Tibial nerve (tissue), 4 donors: ENCODE measurements around the gene SPATA17. TPM values are rescaled to one million over a fixed set of nuclear protein-coding genes. Genes with fewer than 3 reads are reported as not detected.

Source experiments
- DNase-seq, 2 donors: peaks; one replicate each; pipeline ENCODE4 v3.0.0-alpha.2; 2019; ENCODE audit warnings: low spot score in 2 of 2
- H3K27ac ChIP-seq, 4 donors: fragments of 200-600 bp; sonication (generic) in 3 of 4; one replicate each; pipeline ENCODE4 v1.5.1; 2017 to 2019; ENCODE audit warnings: mild to moderate bottlenecking in 1 of 4
- H3K27me3 ChIP-seq, 2 donors: fragments of 200-600 bp; sonication (generic) in 1 of 2; one replicate each; pipeline versions ENCODE4 v1.5.1 to v1.6.0; 2017 to 2019
- H3K36me3 ChIP-seq, 3 donors: fragments of 200-600 bp; sonication (generic); one replicate each; pipeline ENCODE4 v1.5.1; 2018 to 2019
- H3K4me1 ChIP-seq, 4 donors: fragments of 200-600 bp; sonication (generic) in 3 of 4; one replicate each; pipeline ENCODE4 v1.5.1; 2017 to 2019
- H3K4me3 ChIP-seq, 4 donors: fragments of 200-600 bp; sonication (generic) in 3 of 4; one replicate each; pipeline ENCODE4 v1.5.1; 2017 to 2019; ENCODE audit warnings: mild to moderate bottlenecking in 1 of 4, moderate library complexity in 1 of 4
- H3K9me3 ChIP-seq, 4 donors: fragments of 200-600 bp; sonication (generic) in 3 of 4; one replicate each; pipeline ENCODE4 v1.5.1; 2017 to 2019
- CTCF ChIP-seq, 5 experiments: fragments of 200-600 bp in 3 of 5; fragments of 450-650 bp in 2 of 5; sonication (generic) in 3 of 5; IDR thresholded peaks; one replicate each; pipeline ENCODE4 v1.5.1; 2016 to 2019; ENCODE audit warnings: antibody characterized with exemption in 5 of 5, mild to moderate bottlenecking in 3 of 5, moderate library complexity in 2 of 5
- EP300 ChIP-seq, 2 donors: sonication (generic); formaldehyde crosslinking; IDR thresholded peaks; one replicate each; pipeline ENCODE4 v1.6.1; 2017; ENCODE audit warnings: antibody characterized with exemption in 2 of 2, mild to moderate bottlenecking in 1 of 2
- POLR2A ChIP-seq, 2 donors: fragments of 450-650 bp; IDR thresholded peaks; one replicate each; pipeline ENCODE4 v1.6.1; 2017; ENCODE audit warnings: antibody characterized with exemption in 2 of 2, mild to moderate bottlenecking in 2 of 2, moderate library complexity in 2 of 2
- WGBS, 2 donors: methylation state at CpG; one replicate each; pipeline ENCODE4 v1.1.5; 2018; 5-methylcytosine and 5-hydroxymethylcytosine counted together
- total RNA-seq, 4 donors: library from RNA; depleted of rRNA; stranded (reverse); fragments of >200 nt; gene quantifications; one replicate each; pipeline ENCODE4 v1.1.0, GENCODE V29; 2016

SPATA17 gene
- total RNA-seq, 4 donors from 2014 or later: 0.44 to 1.5 (median 0.91) TPM

GRCh38 chr1:217712925-217713597, 81.9 kb downstream of the SPATA17 start:
- no peaks in the 10 kb centered on the region for H3K36me3 ChIP-seq
- no peak overlapping the region for H3K27ac ChIP-seq
- DNase-seq: no peak
- no peak overlapping the region for H3K4me3 ChIP-seq
- WGBS, 2 donors: 83 to 92% methylated on average over 5 of the region's 5 CpGs
- H3K4me1 ChIP-seq: no peaks in the 10 kb centered on the region
- H3K9me3 ChIP-seq: no peaks in the 10 kb centered on the region
- no peaks in the 10 kb centered on the region for H3K27me3 ChIP-seq
- no peak for TF ChIP-seq EP300 (IDR thresholded peaks at IDR 0.05)
- no peak for TF ChIP-seq CTCF (IDR thresholded peaks at IDR 0.05)

GRCh38 chr1:217715681-217716080, 84.5 kb downstream of the SPATA17 start:
- no peaks in the 10 kb centered on the region for H3K27me3 ChIP-seq
- no peaks in the 10 kb centered on the region for H3K36me3 ChIP-seq
- H3K4me3 ChIP-seq: no peak overlapping the region
- H3K27ac ChIP-seq: no peak overlapping the region
- TF ChIP-seq EP300 (IDR thresholded peaks at IDR 0.05) (no peak), CTCF (IDR thresholded peaks at IDR 0.05) (no peak), POLR2A (IDR thresholded peaks at IDR 0.05) (no peak)
- WGBS, 2 donors: 80 to 86% methylated on average over 4 of the region's 4 CpGs
- H3K4me1 ChIP-seq: no peaks in the 10 kb centered on the region
- no peaks in the 10 kb centered on the region for H3K9me3 ChIP-seq
- DNase-seq: no peak

GRCh38 chr1:217717959-217718358, 86.8 kb downstream of the SPATA17 start:
- no peaks in the 10 kb centered on the region for H3K9me3 ChIP-seq
- H3K4me3 ChIP-seq: no peak overlapping the region
- 92 to 95% methylated on average over 1 of the region's 1 CpG for WGBS, 2 donors
- no peaks in the 10 kb centered on the region for H3K36me3 ChIP-seq
- no peak overlapping the region for H3K27ac ChIP-seq
- H3K4me1 ChIP-seq: no peaks in the 10 kb centered on the region
- no peaks in the 10 kb centered on the region for H3K27me3 ChIP-seq
- TF ChIP-seq CTCF (IDR thresholded peaks at IDR 0.05): no peak
- TF ChIP-seq EP300 (IDR thresholded peaks at IDR 0.05): no peak
- TF ChIP-seq POLR2A (IDR thresholded peaks at IDR 0.05): no peak
- DNase-seq: no peak

GRCh38 chr1:217718873-217719272, 87.7 kb downstream of the SPATA17 start:
- no peak for DNase-seq
- Histone ChIP-seq H3K27me3 (no peaks in the 10 kb centered on the region), H3K4me1 (no peaks in the 10 kb centered on the region), H3K36me3 (no peaks in the 10 kb centered on the region), H3K27ac (no peak overlapping the region), H3K9me3 (no peaks in the 10 kb centered on the region), H3K4me3 (no peak overlapping the region)
- TF ChIP-seq EP300 (IDR thresholded peaks at IDR 0.05) (no peak), POLR2A (IDR thresholded peaks at IDR 0.05) (no peak), CTCF (IDR thresholded peaks at IDR 0.05) (no peak)
- 41 to 53% methylated on average over 2 of the region's 2 CpGs for WGBS, 2 donors

- 44 to 52% methylated on average over 1 of the region's 1 CpG for WGBS, 2 donors
- Histone ChIP-seq H3K9me3 (no peaks in the 10 kb centered on the region), H3K36me3 (no peaks in the 10 kb centered on the region), H3K27me3 (no peaks in the 10 kb centered on the region), H3K27ac (no peak overlapping the region), H3K4me3 (no peak overlapping the region), H3K4me1 (no peaks in the 10 kb centered on the region)
- TF ChIP-seq POLR2A (IDR thresholded peaks at IDR 0.05) (no peak), CTCF (IDR thresholded peaks at IDR 0.05) (no peak), EP300 (IDR thresholded peaks at IDR 0.05) (no peak)
- DNase-seq: no peak
Observed at GRCh38 chr1:217721692-217722091, 90.5 kb downstream of the SPATA17 start.
